Mesendoderm (in vitro differentiated cells): Measurements from ENCODE around the gene MAGI2. TPM values are rescaled to one million over a fixed set of nuclear protein-coding genes. Genes with fewer than 3 reads are reported as not detected.

ENCODE experiments used
- DNase-seq: peaks from one replicate; pipeline ENCODE4 v3.0.0; 2013
- H2AK5ac ChIP-seq: 2 replicates; pipeline ENCODE4 v1.6.1; 2013; ENCODE audit warnings: low read length, inconsistent platforms
- H2BK120ac ChIP-seq: 2 replicates; pipeline ENCODE4 v1.6.1; 2013; ENCODE audit warnings: low read depth, mild to moderate bottlenecking, low read length, moderate library complexity, mixed read lengths
- H2BK15ac ChIP-seq: replicated peaks from 2 replicates; pipeline ENCODE4 v1.6.1; 2013; ENCODE audit warnings: low read depth, mild to moderate bottlenecking, moderate library complexity
- H2BK5ac ChIP-seq: 2 replicates; pipeline ENCODE4 v1.6.1; 2013; ENCODE audit warnings: low read length, inconsistent platforms
- H3K18ac ChIP-seq: 2 replicates; pipeline ENCODE4 v1.6.1; 2013; ENCODE audit warnings: mild to moderate bottlenecking, low read length, mixed read lengths
- H3K23ac ChIP-seq: one replicate; pipeline ENCODE4 v1.6.1; 2013; ENCODE audit warnings: low read length
- H3K27ac ChIP-seq: 2 replicates; pipeline ENCODE4 v1.5.1; 2013; ENCODE audit warnings: low read depth, mild to moderate bottlenecking, inconsistent platforms, low read length, moderate library complexity
- H3K27me3 ChIP-seq: 2 replicates; pipeline ENCODE4 v1.6.1; 2013; ENCODE audit warnings: low read length, control low read depth, mild to moderate bottlenecking, inconsistent platforms; ENCODE audit not compliant: insufficient read depth, poor library complexity
- H3K36me3 ChIP-seq: 2 replicates; pipeline ENCODE4 v1.6.1; 2013; ENCODE audit warnings: low read length, inconsistent platforms; ENCODE audit not compliant: control insufficient read depth, insufficient read depth
- H3K4ac ChIP-seq: one replicate; pipeline ENCODE4 v1.6.1; 2013; ENCODE audit warnings: low read depth, mild to moderate bottlenecking, low read length, moderate library complexity
- H3K4me1 ChIP-seq: 2 replicates; pipeline ENCODE4 v1.6.1; 2013; ENCODE audit warnings: low read depth, low read length, inconsistent platforms; ENCODE audit not compliant: control insufficient read depth
- H3K4me2 ChIP-seq: 2 replicates; pipeline ENCODE4 v1.6.1; 2013; ENCODE audit warnings: low read length
- H3K4me3 ChIP-seq: 2 replicates; pipeline ENCODE4 v1.5.1; 2013; ENCODE audit warnings: mild to moderate bottlenecking, low read length
- H3K56ac ChIP-seq: one replicate; pipeline ENCODE4 v1.6.1; 2013; ENCODE audit warnings: low read length
- H3K79me1 ChIP-seq: 2 replicates; pipeline ENCODE4 v1.6.1; 2013; ENCODE audit warnings: low read length, inconsistent platforms
- H3K79me2 ChIP-seq: 2 replicates; pipeline ENCODE4 v1.6.1; 2013; ENCODE audit warnings: mild to moderate bottlenecking, low read length; ENCODE audit not compliant: control insufficient read depth, insufficient read depth
- H3K9ac ChIP-seq: 2 replicates; pipeline ENCODE4 v1.6.1; 2013; ENCODE audit warnings: low read length, inconsistent platforms
- H4K5ac ChIP-seq: one replicate; pipeline ENCODE4 v1.6.1; 2013; ENCODE audit warnings: low read length
- H4K8ac ChIP-seq: one replicate; pipeline ENCODE4 v1.6.1; 2013; ENCODE audit warnings: low read depth, mild to moderate bottlenecking, control low read depth, low read length, moderate library complexity
- WGBS: extraction: QIAGEN DNeasy Blood & Tissue Kit; methylation state at CpG from one replicate; pipeline ENCODE4 v1.1.7; 2013; ENCODE audit warnings: low lambda C conversion rate, missing lambda C conversion rate; ENCODE audit not compliant: insufficient coverage; ENCODE audit errors: extremely low coverage; 5-methylcytosine and 5-hydroxymethylcytosine counted together
- polyA plus RNA-seq, 2 experiments: library from polyadenylated mRNA; stranded (reverse); fragments of 200-250 nt; gene quantifications; one replicate each; pipeline ENCODE4 v1.2.3, GENCODE V29; 2013

The MAGI2 gene
- 8.7 TPM for polyA plus RNA-seq (2013, experiment 1 of 2)
- 8.6 TPM for polyA plus RNA-seq (2013, experiment 2 of 2)

GRCh38 chr7:79453558-79454360 lies at the start of gene MAGI2:
TSS of gene MAGI2 (minus strand) at chr7:79453667. CDS start at chr7:79453320, 347 bp downstream.
- Histone ChIP-seq H3K9ac (peak within 1 kb of the TSS; percentile 62), H3K56ac (peak within 1 kb of the TSS; percentile 87), H3K27ac (no peak within 1 kb of the TSS), H3K36me3 (no peaks in the 10 kb centered on the region), H2AK5ac (no peak within 1 kb of the TSS), H3K4me2 (peak within 1 kb of the TSS; percentile 90), H2BK120ac (no peak within 1 kb of the TSS), H2BK5ac (no peak within 1 kb of the TSS), H3K79me2 (no peaks in the 10 kb centered on the region), H3K23ac (peak within 1 kb of the TSS; percentile 67), H3K4me3 (peak within 1 kb of the TSS; percentile 53), H3K79me1 (no peaks in the 10 kb centered on the region), H4K8ac (no peak within 1 kb of the TSS), H3K27me3 (peaks cover 10% of the 10 kb centered on the region), H4K5ac (no peak within 1 kb of the TSS), H2BK15ac (no peak within 1 kb of the TSS), H3K18ac (no peak within 1 kb of the TSS), H3K4ac (no peak within 1 kb of the TSS), H3K4me1 (no peaks in the 10 kb centered on the region)
- WGBS: no CpG with 5 or more reads among the region's 67 CpGs
- DNase-seq: peak; percentile 64

DNA sequence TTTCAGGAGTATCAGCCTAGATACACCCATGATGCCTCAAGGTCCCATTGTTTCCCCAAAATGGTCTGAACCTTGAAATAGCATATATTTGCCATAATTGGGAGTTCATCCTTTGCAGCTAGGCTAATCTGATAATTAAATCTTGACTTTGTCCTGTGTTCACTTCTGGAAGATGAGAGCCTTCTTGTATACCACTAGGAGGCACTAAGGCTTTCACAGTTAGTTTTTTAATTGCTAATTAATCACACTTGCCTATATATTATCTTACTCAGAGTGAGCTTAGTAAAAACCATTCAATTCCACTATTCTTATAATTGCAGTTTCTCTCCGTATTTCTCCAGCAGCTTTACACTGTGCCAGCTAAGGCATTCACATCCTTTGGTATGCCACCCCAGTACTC lies 48.7 kb upstream of the MAGI2 start:
- Histone ChIP-seq H3K27me3 (no peaks in the 10 kb centered on the region), H3K4me2 (no peak overlapping the region), H3K79me1 (no peaks in the 10 kb centered on the region), H2BK5ac (no peak overlapping the region), H3K79me2 (no peaks in the 10 kb centered on the region), H2AK5ac (no peak overlapping the region), H3K56ac (no peak overlapping the region), H3K9ac (no peak overlapping the region), H3K4me1 (peaks cover 2% of the 10 kb centered on the region), H3K36me3 (no peaks in the 10 kb centered on the region), H3K4ac (no peak overlapping the region), H3K23ac (no peak overlapping the region), H3K4me3 (no peak overlapping the region), H2BK120ac (no peak overlapping the region), H4K5ac (no peak overlapping the region), H3K18ac (peak overlapping the region; percentile 7), H2BK15ac (no peak overlapping the region), H4K8ac (no peak overlapping the region), H3K27ac (no peak overlapping the region)
- no CpG with 5 or more reads among the region's 1 CpG for WGBS
- DNase-seq: no peak

GRCh38 chr7:79500759-79501158 lies 47.3 kb upstream of the MAGI2 start:
- Histone ChIP-seq H4K5ac (no peak overlapping the region), H3K4ac (no peak overlapping the region), H2BK120ac (no peak overlapping the region), H3K4me1 (no peaks in the 10 kb centered on the region), H3K9ac (no peak overlapping the region), H2AK5ac (no peak overlapping the region), H3K56ac (no peak overlapping the region), H3K27me3 (no peaks in the 10 kb centered on the region), H3K4me2 (no peak overlapping the region), H3K23ac (no peak overlapping the region), H3K79me2 (no peaks in the 10 kb centered on the region), H2BK5ac (no peak overlapping the region), H3K27ac (no peak overlapping the region), H3K36me3 (no peaks in the 10 kb centered on the region), H3K18ac (no peak overlapping the region), H4K8ac (no peak overlapping the region), H2BK15ac (no peak overlapping the region), H3K4me3 (no peak overlapping the region), H3K79me1 (no peaks in the 10 kb centered on the region)
- DNase-seq: no peak

DNA sequence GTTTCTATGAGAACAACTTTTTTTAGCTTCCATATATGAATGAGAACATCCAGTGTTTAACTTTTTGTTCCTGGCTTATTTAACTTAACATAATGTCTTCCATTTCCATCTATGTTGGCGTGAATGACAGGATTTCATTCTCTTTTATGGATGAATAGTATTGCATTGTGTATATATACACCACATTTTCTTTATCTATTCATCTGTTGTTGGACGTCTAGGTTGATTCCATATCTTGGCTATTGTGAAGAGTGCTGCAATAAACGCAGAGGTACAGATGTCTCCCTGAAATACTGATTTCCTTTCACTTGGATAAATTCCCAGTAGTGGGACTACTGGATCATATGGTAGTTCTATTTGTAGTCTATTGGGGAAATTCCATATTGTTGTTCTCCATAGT lies 44.3 kb upstream of the MAGI2 start:
- H3K4me3 ChIP-seq: no peak overlapping the region
- H3K4me1 ChIP-seq: no peaks in the 10 kb centered on the region
- no peaks in the 10 kb centered on the region for H3K79me2 ChIP-seq
- DNase-seq: no peak
- H3K27ac ChIP-seq: no peak overlapping the region
- no peak overlapping the region for H3K9ac ChIP-seq
- no peaks in the 10 kb centered on the region for H3K36me3 ChIP-seq
- H3K79me1 ChIP-seq: no peaks in the 10 kb centered on the region
- no peak overlapping the region for H2BK5ac ChIP-seq
- no peak overlapping the region for H2AK5ac ChIP-seq
- no peaks in the 10 kb centered on the region for H3K27me3 ChIP-seq
- no peak overlapping the region for H4K5ac ChIP-seq
- no peak overlapping the region for H3K18ac ChIP-seq
- H2BK120ac ChIP-seq: no peak overlapping the region
- H2BK15ac ChIP-seq: no peak overlapping the region
- WGBS: no CpG with 5 or more reads among the region's 3 CpGs
- no peak overlapping the region for H3K23ac ChIP-seq
- no peak overlapping the region for H4K8ac ChIP-seq
- no peak overlapping the region for H3K4ac ChIP-seq
- no peak overlapping the region for H3K4me2 ChIP-seq
- H3K56ac ChIP-seq: no peak overlapping the region

DNA sequence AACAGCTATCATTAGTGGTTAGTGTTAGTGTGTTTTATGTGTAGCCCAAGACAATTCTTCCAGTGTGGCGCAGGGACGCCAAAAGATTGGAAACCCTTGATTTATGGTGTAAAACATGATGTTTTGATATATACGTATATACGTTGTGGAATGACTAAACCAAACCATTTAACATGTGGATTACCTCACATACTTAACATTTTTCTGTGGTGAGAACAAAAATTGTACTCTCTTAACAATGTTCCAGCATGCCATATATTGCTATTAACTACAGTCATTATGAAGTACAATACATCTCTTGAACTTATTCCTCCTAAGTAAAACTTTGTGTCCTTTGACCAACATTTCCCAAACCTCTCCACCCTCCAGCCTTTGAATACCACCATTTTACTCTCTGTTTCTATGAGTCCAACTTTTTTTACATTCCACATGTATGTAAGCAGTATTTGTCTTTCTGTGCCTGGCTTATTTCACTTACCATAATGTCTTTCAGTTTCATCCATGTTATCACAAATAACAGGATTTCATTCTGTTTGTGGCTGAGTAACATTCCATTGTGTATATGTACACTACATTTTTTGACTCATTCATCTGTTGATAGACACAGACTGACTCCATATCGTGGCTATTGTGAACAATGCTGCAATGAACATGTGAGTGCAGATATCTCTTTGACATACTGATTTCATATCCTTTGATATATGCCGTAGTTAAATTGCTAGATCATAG lies 42.2 kb upstream of the MAGI2 start:
- no peak overlapping the region for H4K5ac ChIP-seq
- H3K56ac ChIP-seq: no peak overlapping the region
- no peaks in the 10 kb centered on the region for H3K79me2 ChIP-seq
- no peak overlapping the region for H2BK120ac ChIP-seq
- no peak overlapping the region for H2BK15ac ChIP-seq
- no peaks in the 10 kb centered on the region for H3K4me1 ChIP-seq
- no CpG with 5 or more reads among the region's 6 CpGs for WGBS
- H4K8ac ChIP-seq: no peak overlapping the region
- H3K4me2 ChIP-seq: no peak overlapping the region
- no peak overlapping the region for H3K23ac ChIP-seq
- no peaks in the 10 kb centered on the region for H3K79me1 ChIP-seq
- no peaks in the 10 kb centered on the region for H3K27me3 ChIP-seq
- no peak for DNase-seq
- no peak overlapping the region for H3K18ac ChIP-seq
- no peak overlapping the region for H2AK5ac ChIP-seq
- H3K4ac ChIP-seq: no peak overlapping the region
- H3K4me3 ChIP-seq: no peak overlapping the region
- no peak overlapping the region for H3K9ac ChIP-seq
- no peaks in the 10 kb centered on the region for H3K36me3 ChIP-seq
- no peak overlapping the region for H2BK5ac ChIP-seq
- H3K27ac ChIP-seq: no peak overlapping the region
